ENCODE measurements around the gene DGCR8.

The DGCR8 gene

DNA sequence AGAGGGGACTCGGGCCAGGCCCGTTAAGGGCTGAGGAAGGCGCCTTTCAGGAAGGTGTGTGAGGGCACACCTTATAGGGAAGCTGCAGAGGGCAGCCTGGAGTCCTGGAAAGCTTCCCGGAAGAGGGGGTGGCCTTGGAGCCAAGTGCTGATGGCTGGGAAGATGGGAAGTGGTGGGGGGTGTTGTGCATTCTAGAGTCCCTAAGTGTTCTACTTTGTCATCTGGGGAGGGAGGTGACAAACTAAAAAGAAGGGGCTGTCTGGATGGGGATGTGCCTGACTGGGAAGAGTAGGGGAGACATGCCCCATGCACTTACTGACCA lies 58.3 kb downstream of the DGCR8 start:
- no peak for DNase-seq (ENCODE audit: low read depth)

DNA sequence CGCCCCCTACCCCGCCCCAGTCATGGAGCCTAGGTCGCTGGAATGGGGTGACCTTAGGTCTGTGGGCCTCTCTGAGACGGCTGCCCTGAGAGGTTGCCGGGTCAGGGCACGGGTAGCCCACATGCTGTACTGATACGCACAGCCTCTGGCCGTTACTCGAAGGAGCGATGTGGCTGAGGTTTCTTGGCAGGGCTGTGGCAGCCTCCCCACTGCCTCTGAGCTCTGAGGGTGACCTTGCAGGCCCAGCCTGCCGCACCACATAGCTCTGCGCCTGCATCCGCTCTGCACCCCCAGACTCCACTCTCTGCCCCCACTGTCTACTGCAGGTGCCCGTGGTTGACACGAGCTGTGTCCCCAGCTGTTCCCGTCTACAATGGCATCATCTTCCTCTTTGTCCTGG lies 58.8 kb downstream of the DGCR8 start:
- no peak for DNase-seq (ENCODE audit: low read depth)

DNA sequence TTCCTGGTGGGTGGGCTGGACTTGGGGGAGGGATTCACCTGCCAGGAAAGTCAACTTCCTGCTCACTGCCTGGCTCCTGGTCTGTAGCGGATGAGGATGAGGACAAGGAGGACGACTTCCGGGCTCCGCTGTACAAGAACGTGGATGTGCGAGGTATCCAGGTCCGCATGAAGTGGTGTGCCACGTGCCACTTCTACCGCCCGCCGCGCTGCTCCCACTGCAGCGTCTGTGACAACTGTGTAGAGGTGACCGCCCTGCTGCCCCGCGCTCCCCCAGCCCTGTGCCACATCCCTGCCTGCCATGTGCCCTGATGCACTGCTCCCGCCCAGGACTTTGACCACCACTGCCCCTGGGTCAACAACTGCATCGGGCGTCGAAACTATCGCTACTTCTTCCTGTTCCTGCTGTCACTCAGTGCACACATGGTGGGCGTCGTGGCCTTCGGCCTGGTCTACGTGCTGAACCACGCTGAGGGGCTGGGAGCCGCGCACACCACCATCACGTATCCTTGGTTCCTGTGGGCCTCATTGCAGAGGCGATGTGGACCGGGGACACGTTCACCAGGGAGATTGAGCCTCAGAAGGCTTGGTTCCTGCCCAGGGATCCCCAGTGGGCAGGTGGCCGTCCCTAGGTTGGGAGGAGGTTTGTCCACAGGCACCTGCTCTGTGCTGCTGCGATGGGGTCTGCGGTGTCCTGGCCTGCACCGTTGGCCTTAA lies 59.5 kb downstream of the DGCR8 start:
- no peak for DNase-seq (ENCODE audit: low read depth)

GRCh38 chr22:20140107-20140445 lies 60.0 kb downstream of the DGCR8 start:
- DNase-seq (ENCODE audit: low read depth), result no peak

- no peak for DNase-seq (ENCODE audit: low read depth)
Measured at GRCh38 chr22:20140521-20140964, 60.5 kb downstream of the DGCR8 start.

DNA sequence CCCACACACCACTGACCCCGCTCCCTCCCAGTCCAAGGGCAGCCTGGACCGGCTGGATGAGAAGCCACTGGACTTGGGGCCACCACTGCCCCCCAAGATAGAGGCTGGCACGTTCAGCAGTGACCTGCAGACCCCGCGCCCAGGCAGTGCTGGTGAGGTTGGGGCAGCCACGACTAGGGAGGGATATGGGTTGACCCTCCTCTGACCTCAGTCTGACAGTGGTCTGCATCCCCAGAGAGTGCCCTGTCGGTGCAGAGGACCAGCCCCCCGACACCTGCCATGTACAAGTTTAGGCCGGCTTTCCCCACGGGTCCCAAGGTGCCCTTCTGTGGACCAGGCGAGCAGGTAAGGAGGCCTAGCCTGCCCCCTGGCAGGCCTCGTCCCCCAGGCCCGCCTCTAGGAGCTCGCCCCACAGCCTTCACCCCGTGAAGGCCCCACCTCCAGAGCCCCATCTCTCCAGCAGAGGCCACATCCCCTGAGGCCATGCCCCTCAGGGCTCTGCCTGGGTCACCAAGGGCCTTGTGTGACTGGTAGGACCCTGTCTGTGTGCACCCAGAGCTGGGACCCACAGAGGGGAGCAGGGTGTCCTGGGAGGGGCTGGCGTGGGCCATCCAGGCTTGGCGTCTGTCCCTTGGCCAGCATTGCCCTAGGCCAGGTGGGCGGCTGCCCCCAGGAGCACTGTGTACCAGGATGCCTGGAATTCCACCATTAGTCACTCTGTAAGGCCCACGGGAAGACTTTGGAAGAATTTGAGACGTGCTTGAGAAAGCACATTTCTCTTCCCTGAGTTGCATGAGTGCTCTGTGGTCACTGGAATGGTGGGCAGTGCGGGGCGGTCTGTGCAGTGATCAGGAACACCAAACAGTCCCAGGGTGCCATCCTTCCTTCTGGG lies 61.4 kb downstream of the DGCR8 start:
- DNase-seq (ENCODE audit: low read depth), result no peak

DNA sequence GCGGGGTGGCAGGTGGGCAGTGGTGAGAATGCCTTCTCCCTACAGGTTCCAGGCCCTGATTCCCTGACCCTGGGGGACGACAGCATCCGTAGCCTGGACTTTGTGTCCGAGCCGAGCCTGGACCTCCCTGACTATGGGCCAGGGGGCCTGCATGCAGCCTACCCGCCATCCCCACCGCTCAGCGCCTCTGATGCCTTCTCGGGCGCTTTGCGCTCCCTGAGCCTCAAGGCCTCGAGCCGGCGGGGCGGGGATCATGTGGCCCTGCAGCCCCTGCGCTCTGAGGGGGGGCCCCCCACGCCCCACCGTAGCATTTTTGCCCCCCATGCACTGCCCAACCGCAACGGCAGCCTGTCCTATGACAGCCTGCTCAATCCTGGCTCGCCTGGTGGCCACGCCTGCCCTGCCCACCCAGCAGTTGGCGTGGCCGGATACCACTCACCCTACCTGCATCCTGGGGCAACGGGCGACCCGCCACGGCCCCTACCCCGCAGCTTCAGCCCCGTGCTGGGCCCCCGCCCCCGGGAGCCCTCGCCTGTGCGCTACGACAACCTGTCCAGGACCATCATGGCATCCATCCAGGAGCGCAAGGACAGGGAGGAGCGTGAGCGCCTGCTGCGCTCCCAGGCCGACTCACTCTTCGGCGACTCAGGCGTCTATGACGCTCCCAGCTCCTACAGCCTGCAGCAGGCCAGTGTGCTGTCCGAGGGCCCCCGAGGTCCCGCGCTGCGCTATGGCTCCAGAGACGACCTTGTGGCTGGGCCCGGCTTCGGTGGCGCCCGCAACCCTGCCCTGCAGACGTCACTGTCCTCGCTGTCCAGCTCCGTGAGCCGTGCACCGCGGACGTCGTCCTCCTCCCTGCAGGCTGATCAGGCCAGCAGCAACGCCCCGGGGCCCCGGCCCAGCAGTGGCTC lies 62.9 kb downstream of the DGCR8 start:
- no peak for DNase-seq (ENCODE audit: low read depth)

- DNase-seq (ENCODE audit: low read depth), result no peak
Measured at GRCh38 chr22:20143883-20144665, 64.0 kb downstream of the DGCR8 start.

GRCh38 chr22:20145206-20145831 lies 65.3 kb downstream of the DGCR8 start:
- no peak for DNase-seq (ENCODE audit: low read depth)

GRCh38 chr22:20145832-20146223 lies 65.8 kb downstream of the DGCR8 start:
- DNase-seq (ENCODE audit: low read depth), result no peak

- DNase-seq (ENCODE audit: low read depth), result no peak
Measured at GRCh38 chr22:20146777-20147176, 66.7 kb downstream of the DGCR8 start.

DNA sequence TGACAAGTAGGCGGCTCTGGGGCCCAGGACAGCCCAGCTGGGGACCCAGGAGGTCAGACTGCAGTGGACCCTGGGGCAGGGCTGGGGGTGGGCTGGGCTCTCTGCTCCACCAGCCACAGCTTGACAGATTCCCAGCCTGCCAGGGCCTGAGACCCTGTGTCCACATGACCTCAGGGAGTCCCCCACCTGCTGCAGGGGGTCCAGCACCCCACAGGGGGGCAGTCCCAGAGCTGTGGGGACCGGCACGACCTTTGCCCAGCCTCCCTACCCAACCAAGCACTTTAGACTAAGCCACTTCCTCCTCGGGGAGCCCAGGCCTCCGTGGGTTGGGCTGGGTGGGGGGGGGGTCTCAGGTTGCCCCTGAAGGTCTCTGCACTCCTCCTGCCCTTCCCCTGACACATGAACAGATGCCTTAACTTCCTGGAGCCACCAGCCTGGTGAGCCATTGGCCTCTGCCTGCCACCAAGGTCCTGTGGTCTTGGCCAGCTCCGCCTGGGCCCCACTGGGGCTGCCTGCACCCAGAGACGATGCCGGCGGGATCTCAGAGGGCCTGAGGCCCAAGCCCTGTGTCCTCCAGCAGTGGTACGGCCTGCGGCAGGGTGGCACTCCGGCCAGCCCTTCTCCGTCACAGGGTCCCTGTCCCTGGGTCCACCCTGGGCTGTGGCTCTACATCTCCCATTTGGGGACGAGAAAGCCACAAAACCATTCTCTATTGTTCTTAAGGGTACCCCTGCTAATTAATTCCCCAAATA lies 67.4 kb downstream of the DGCR8 start:
- no peak for DNase-seq (ENCODE audit: low read depth)

DNA sequence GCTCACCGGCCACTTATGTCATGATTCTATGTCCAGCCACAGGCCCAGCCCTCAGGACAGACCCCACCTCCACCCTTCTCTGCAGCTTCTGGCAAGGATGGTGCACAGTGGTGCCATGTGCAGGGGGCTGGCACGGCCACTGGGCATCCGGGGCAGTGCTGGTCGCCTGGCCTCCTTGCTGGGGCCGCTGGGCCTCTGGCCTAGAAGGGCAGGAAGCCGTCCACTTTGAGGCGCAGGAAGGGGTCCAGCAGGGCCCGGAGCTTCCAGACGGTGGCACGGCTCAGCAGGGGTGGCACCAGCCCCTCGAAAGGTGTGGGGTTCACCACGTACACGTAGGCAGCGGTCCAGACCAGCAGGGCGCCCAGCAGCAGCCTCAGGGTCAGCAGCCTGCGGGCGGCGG lies 68.4 kb downstream of the DGCR8 start:
- DNase-seq (ENCODE audit: low read depth), result no peak

DNA sequence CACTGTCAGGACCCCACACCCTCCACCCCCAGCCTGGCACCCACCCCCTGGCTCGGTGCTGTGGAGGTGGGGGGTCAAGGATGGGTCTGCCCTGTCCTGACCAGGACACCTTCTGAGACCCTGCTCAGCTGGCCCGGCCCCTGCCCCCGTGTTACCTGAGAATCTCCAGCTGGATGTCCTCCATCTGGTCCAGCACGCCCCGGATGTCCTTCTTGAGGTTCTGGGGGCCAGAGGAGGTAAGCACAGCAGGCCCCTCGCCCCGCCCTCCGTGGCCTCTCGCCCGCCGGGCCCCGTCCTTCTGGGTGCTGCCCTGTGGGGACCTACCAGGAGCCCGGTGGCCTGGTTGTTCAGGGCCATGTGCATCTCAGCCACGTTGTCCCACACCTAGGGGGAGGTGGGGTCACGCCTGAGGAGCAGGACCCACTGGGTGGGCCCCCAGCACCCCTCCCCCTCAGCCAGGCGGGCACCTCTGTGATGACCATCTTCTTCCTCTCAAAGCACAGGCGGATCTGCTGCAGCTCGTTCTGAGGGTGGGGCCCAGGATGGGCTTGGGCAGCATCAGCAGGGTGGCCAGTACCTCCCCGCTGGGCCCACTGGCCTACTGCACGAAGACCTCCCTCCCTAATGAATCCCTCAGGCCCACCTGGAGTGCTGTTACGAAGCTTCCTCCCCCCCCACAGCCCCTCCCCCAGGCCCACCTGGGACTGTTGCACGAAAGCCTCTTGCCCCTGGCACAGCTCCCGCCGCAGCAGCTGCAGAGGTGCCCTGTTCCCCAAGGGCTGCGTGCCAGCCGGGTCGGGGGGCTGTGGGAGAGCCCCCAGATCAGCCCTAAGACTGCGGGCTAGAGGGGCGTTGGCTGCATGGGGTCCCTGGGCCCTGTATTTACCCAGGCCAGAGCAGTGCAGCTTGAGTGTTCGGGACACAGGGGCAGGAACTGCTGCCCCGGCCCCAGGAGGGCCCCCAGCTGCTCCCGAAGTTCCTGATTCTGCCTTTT lies 69.5 kb downstream of the DGCR8 start:
- no peak for DNase-seq (ENCODE audit: low read depth)

DNA sequence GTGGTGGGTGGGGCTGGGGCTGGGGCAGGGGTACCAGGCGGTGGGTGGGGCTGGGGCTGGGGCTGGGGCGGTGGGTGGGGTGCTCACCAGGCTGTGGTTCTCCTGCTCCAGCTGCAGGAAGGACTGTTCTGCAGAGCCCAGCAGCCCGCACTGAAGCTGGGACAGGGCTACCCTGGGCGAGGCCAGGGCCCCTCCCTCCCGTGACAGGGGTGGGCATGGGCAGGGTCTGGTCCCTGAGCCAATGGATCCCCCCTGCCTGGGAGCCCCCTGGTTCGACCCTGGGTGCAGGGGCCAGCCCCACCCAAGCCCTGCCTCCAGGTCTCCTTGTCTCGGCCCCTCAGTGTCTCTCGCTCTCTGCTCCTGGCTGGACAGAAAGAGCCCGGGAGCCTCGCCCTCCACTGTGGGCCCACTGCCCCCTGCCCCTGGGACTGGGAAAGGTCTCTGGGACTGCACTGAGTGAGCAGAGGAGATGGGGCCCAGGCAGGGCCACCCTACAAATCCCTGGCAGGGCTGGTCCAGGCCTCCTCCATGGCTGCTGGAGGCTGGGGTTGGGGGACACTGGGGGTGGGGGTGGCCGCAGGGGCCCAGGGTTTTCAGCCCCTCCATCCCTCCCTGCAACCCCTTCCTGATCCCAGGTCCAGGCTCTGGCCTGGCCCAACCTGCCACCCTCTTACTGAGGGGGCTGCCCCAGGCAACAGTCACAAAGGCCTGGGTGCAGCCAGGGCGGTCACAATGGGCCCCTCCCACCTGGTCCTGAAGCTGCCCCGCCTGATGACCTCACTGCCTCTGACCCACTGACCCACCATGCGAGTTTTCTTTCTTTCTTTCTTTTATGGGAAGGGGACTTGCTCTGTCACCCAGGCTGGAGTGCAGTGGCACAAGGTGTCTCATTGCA lies 70.6 kb downstream of the DGCR8 start, which contains the start of gene CCDC188:
CCDC188 (minus strand) TSS at position 675 of the 895 bp plus-strand sequence; CDS start at position 606, 69 bp downstream.
- DNase-seq (ENCODE audit: low read depth), result no peak

DNA sequence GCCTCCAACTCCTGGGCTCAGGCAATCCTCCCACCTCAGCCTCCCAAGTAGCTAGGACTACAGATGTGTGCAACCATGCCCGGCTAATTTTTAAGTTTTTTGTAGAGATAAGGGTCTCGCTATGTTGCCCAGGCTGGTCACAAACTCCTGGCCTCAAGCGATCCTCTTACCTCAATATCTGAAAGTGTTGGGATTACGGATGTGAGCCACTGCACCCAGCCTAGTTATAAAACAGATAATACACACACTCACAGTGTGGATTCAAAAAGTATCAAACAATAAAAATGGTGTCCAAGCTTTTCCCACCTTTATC lies 71.2 kb downstream of the DGCR8 start:
- no peak for DNase-seq (ENCODE audit: low read depth)

DNA sequence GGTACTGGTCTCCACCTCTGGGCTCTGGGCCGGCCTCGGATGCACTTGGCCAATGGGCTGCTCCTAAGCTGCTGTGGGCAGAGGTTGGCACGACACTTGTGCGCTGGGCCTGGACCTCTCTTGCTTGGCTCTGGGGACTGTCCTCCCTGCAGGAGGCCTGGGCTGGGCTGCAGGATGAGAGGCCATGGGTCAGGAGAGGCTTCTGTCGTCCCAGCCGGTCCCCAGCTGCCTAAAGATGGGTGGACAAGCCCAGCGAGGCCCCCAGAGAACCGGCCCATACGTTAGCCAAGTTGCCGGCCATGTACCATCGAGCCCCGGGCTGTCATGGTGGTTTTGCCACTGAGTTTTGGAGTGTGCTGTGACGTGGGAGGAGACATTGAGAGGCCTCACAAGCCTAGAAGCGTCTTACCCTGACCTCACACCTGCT lies 72.4 kb downstream of the DGCR8 start:
- no peak for DNase-seq (ENCODE audit: low read depth)

DNA sequence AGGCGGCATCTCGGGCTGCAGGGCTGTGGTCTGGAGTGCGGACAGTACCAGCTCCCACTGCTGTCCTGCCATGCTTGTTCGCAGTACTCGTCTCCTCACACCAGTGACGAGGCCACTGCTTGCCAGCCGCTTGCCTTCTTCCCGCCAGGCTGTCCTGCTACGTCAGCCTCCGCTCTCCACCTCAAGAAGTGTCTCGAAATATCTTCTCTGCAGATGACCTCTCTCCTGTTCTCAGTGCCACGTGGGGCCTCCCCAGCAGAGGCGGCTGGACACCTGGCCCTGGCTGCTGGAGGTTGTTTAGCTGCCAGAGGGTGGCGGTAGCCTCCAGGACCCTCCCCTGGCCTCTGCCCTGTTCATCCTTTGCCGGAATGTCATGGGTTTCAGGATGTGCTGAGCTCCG lies 73.9 kb downstream of the DGCR8 start:
- DNase-seq (ENCODE audit: low read depth), result no peak

Data from activated T-helper 9 cell treated with anti-CD3 and anti-CD28 coated beads, Interleukin-2, amount 50 U/mL, for 16 hours (primary cell).